SHP77 (cell line): ENCODE data around the gene ALDH3B1.

Experiments
- DNase-seq, 2 experiments: peaks; one replicate each; lab custom pipeline; 2025; lab: John Stamatoyannopoulos, UW

ALDH3B1 gene

GRCh38 chr11:68071281-68072048 is 61.3 kb downstream of the ALDH3B1 start:
- no peak for DNase-seq

- no peak for DNase-seq
Observed at GRCh38 chr11:68074584-68075352, 64.6 kb downstream of the ALDH3B1 start.

GRCh38 chr11:68076371-68077042 is 66.4 kb downstream of the ALDH3B1 start:
- no peak for DNase-seq

GRCh38 chr11:68077617-68078582 is 67.8 kb downstream of the ALDH3B1 start:
- DNase-seq = no peak
